Measurements from ENCODE around the gene CDK12. TPM values are rescaled to one million over a fixed set of nuclear protein-coding genes. Genes with fewer than 3 reads are reported as not detected.

Gene CDK12
- total and polyA plus RNA-seq, 10 of the 15 experiments (the other 5 are each of a cell fraction or from before 2014, with no cell fraction given) = 3.2 to 55.1 (median 31.9) TPM

GRCh38 chr17:39461113-39461925, at the start of gene CDK12 (continued):
- TF ChIP-seq, protein P1, sequence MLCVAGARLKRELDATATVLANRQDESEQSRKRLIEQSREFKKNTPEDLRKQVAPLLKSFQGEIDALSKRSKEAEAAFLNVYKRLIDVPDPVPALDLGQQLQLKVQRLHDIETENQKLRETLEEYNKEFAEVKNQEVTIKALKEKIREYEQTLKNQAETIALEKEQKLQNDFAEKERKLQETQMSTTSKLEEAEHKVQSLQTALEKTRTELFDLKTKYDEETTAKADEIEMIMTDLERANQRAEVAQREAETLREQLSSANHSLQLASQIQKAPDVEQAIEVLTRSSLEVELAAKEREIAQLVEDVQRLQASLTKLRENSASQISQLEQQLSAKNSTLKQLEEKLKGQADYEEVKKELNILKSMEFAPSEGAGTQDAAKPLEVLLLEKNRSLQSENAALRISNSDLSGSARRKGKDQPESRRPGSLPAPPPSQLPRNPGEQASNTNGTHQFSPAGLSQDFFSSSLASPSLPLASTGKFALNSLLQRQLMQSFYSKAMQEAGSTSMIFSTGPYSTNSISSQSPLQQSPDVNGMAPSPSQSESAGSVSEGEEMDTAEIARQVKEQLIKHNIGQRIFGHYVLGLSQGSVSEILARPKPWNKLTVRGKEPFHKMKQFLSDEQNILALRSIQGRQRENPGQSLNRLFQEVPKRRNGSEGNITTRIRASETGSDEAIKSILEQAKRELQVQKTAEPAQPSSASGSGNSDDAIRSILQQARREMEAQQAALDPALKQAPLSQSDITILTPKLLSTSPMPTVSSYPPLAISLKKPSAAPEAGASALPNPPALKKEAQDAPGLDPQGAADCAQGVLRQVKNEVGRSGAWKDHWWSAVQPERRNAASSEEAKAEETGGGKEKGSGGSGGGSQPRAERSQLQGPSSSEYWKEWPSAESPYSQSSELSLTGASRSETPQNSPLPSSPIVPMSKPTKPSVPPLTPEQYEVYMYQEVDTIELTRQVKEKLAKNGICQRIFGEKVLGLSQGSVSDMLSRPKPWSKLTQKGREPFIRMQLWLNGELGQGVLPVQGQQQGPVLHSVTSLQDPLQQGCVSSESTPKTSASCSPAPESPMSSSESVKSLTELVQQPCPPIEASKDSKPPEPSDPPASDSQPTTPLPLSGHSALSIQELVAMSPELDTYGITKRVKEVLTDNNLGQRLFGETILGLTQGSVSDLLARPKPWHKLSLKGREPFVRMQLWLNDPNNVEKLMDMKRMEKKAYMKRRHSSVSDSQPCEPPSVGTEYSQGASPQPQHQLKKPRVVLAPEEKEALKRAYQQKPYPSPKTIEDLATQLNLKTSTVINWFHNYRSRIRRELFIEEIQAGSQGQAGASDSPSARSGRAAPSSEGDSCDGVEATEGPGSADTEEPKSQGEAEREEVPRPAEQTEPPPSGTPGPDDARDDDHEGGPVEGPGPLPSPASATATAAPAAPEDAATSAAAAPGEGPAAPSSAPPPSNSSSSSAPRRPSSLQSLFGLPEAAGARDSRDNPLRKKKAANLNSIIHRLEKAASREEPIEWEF (IDR thresholded peaks at IDR 0.05; ENCODE audit: insufficient replicate concordance, low read depth, low read length) = no peak
- TF ChIP-seq TCF7 (IDR thresholded peaks at IDR 0.05; ENCODE audit: borderline replicate concordance) (peak; percentile 84), TAF1 (IDR thresholded peaks at IDR 0.05; ENCODE audit: borderline replicate concordance, low read depth, low read length) (peak; percentile 96), HDAC2 (IDR thresholded peaks at IDR 0.05) (no peak), YY1 (IDR thresholded peaks at IDR 0.05; ENCODE audit: low read depth, low read length) (peak; percentile 85), SIX5 (IDR thresholded peaks at IDR 0.05; ENCODE audit: low read depth, low read length, severe bottlenecking) (peak; percentile 14), STAT3 (IDR thresholded peaks at IDR 0.05; ENCODE audit: low read depth, low read length) (no peak), GATAD2B (conservative IDR thresholded peaks at IDR 0.05; ENCODE audit: low read depth) (peak; percentile 45; the same call in 1 of the 2 replicates), POLR2AphosphoS5 (IDR thresholded peaks at IDR 0.05; ENCODE audit: low read length) (peak; percentile 98), BACH1 (IDR thresholded peaks at IDR 0.05; ENCODE audit: borderline replicate concordance) (peak; percentile 67), RUNX3 (IDR thresholded peaks at IDR 0.05; ENCODE audit: low read length) (peak; percentile 87), POLR2A (IDR thresholded peaks at IDR 0.05; ENCODE audit: low read depth, low read length) (peak; percentile 96), BHLHE40 (IDR thresholded peaks at IDR 0.05; ENCODE audit: borderline replicate concordance in 1 of 2, low read depth in 2 of 2, low read length in 1 of 2) (no peak; a peak in 2 of 4 replicates), NFIC (IDR thresholded peaks at IDR 0.05; ENCODE audit: low read depth, low read length) (peak; percentile 75; the same call in 1 of the 2 replicates), CHD1 (IDR thresholded peaks at IDR 0.05; ENCODE audit: low read depth, low read length) (0 out of 2 replicates have a peak, but pooled peaks have one; percentile 88), BCL11A (IDR thresholded peaks at IDR 0.05; ENCODE audit: low read depth, low read length) (no peak), CBX5 (IDR thresholded peaks at IDR 0.05; ENCODE audit: low read depth) (0 out of 2 replicates have a peak, but pooled peaks have one; percentile 22), SMAD1 (IDR thresholded peaks at IDR 0.05; ENCODE audit: low read depth, partially characterized antibody) (peak; percentile 87), NBN (IDR thresholded peaks at IDR 0.05) (peak; percentile 98), SMAD5 (IDR thresholded peaks at IDR 0.05; ENCODE audit: low read depth) (peak; percentile 96), RCOR1 (conservative IDR thresholded peaks at IDR 0.05; ENCODE audit: low read depth, low read length) (peak; percentile 100), EZH2 (IDR thresholded peaks at IDR 0.05; ENCODE audit: borderline replicate concordance, control insufficient read depth, low read depth, low read length) (no peak)
- TF ChIP-seq, protein P2, sequence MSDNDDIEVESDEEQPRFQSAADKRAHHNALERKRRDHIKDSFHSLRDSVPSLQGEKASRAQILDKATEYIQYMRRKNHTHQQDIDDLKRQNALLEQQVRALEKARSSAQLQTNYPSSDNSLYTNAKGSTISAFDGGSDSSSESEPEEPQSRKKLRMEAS (IDR thresholded peaks at IDR 0.05; ENCODE audit: low read depth, low read length) = peak; percentile 80; the same call in 1 of the 2 replicates
- TF ChIP-seq, protein P3, sequence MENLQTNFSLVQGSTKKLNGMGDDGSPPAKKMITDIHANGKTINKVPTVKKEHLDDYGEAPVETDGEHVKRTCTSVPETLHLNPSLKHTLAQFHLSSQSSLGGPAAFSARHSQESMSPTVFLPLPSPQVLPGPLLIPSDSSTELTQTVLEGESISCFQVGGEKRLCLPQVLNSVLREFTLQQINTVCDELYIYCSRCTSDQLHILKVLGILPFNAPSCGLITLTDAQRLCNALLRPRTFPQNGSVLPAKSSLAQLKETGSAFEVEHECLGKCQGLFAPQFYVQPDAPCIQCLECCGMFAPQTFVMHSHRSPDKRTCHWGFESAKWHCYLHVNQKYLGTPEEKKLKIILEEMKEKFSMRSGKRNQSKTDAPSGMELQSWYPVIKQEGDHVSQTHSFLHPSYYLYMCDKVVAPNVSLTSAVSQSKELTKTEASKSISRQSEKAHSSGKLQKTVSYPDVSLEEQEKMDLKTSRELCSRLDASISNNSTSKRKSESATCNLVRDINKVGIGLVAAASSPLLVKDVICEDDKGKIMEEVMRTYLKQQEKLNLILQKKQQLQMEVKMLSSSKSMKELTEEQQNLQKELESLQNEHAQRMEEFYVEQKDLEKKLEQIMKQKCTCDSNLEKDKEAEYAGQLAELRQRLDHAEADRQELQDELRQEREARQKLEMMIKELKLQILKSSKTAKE (IDR thresholded peaks at IDR 0.05; ENCODE audit: low read depth, poor library complexity, severe bottlenecking) = peak; percentile 62

Measured in GM12878 (cell line).